MM.1S (cell line): ENCODE data around the gene CNTNAP2.

Source experiments
- CTCF ChIP-seq: fragments of 300-600 bp; sonication (generic); IDR thresholded peaks from 2 replicates; pipeline ENCODE4 v1.5.1; 2016; ENCODE audit warnings: antibody characterized with exemption, low read length, mixed read lengths
- EZH2 ChIP-seq: fragments of 300-600 bp; sonication (generic); optimal IDR thresholded peaks from 2 replicates; pipeline ENCODE3; 2017; ENCODE audit warnings: low read depth, mild to moderate bottlenecking, antibody characterized with exemption, low read length, mixed read lengths
- EZH2phosphoT487 ChIP-seq: fragments of 300-600 bp; sonication (generic); IDR thresholded peaks from 2 replicates; pipeline ENCODE4 v1.6.1; 2018; ENCODE audit warnings: antibody characterized with exemption, low read length

DNA sequence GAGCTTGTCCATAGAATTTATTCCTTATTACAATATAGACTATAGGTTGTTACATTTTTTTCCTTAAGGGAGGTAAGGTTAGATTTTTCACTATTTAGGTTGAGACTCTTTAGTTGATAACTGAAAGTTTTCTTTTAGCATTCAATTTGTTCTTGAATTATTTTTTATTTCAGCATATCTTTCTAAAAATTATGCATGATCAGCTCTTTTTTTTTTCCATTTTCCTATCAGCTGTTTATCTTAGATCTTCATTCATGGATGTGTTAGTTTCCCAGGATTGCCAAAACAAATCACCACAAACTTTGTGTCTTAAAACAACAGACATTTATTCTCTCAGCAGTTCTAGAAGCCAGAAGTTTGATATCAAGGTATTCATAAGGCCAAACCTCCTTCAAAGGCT, 1558.1 kb downstream of the CNTNAP2 start:
- TF ChIP-seq CTCF (no peak), EZH2phosphoT487 (no peak), EZH2 (no peak)
